ENCODE data around the gene SHROOM3.

SHROOM3 gene

DNA sequence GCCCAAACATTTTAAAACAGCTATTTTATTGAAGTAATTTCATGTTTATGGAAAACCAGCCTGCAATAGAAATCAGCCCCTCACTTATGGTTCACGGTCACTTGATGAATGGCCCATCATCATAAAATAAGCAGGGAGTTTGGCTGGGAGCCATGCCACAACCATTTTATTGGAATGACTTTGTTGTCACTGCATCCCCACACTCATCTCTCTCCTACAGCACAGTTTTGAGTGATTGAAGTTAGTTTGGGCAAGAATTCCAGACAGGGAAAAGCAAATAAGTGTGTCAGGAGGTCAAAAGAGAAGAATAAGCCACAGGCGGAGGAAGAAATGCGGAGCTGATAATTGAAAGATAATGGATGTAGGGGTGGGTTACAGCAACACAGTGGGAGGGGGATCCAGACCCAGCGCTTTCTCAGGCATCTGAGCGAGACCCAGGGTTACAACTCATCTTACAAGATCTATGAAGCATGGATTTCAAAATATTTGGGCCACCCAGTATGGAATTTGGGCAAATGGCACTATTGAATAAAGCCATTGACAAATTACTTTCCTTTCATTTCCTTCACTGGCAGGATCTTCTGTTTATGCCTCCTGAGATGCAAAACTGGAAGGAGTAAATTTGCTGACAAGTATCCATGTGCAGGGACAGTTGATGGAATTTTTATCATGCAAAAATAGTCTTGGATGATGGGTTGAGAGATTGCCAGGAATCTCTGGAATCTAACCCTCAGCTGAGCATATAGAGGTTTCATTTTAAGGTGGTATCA, 100.8 kb downstream of the SHROOM3 start:
- no peak for TF ChIP-seq POLR2AphosphoS5 (IDR thresholded peaks at IDR 0.05; ENCODE audit: low read depth, low read length)
- no peak for TF ChIP-seq TAF1 (IDR thresholded peaks at IDR 0.05; ENCODE audit: borderline replicate concordance, insufficient read depth, low read length)
- TF ChIP-seq FOXP2 (optimal IDR thresholded peaks at IDR 0.05; ENCODE audit: borderline replicate concordance, extremely low read depth, extremely low read length, insufficient read depth), result no peak
- no peak for TF ChIP-seq SIN3A (IDR thresholded peaks at IDR 0.05; ENCODE audit: borderline replicate concordance, insufficient read depth, low read length)
- TF ChIP-seq, protein P1, sequence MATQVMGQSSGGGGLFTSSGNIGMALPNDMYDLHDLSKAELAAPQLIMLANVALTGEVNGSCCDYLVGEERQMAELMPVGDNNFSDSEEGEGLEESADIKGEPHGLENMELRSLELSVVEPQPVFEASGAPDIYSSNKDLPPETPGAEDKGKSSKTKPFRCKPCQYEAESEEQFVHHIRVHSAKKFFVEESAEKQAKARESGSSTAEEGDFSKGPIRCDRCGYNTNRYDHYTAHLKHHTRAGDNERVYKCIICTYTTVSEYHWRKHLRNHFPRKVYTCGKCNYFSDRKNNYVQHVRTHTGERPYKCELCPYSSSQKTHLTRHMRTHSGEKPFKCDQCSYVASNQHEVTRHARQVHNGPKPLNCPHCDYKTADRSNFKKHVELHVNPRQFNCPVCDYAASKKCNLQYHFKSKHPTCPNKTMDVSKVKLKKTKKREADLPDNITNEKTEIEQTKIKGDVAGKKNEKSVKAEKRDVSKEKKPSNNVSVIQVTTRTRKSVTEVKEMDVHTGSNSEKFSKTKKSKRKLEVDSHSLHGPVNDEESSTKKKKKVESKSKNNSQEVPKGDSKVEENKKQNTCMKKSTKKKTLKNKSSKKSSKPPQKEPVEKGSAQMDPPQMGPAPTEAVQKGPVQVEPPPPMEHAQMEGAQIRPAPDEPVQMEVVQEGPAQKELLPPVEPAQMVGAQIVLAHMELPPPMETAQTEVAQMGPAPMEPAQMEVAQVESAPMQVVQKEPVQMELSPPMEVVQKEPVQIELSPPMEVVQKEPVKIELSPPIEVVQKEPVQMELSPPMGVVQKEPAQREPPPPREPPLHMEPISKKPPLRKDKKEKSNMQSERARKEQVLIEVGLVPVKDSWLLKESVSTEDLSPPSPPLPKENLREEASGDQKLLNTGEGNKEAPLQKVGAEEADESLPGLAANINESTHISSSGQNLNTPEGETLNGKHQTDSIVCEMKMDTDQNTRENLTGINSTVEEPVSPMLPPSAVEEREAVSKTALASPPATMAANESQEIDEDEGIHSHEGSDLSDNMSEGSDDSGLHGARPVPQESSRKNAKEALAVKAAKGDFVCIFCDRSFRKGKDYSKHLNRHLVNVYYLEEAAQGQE (IDR thresholded peaks at IDR 0.05; ENCODE audit: insufficient read depth in 1 of 2, low read depth in 2 of 2, low read length in 2 of 2), result no peak

DNA sequence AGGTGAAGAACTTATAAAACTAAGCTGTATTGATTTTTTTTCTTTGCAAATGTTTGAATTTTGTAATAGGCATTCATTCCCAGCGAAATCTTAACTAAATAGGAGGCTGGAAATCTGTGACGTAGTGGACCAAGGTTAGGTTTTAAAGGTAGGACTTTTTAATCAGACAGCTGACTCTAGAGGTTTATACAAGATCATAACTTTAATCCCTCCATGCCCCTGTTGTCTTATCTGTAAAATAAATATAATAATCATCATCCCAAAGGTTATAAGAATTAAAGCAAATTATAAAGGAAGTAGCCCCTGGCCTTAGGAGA, 101.3 kb downstream of the SHROOM3 start:
- no peak for TF ChIP-seq TAF1 (IDR thresholded peaks at IDR 0.05; ENCODE audit: borderline replicate concordance, insufficient read depth, low read length)

DNA sequence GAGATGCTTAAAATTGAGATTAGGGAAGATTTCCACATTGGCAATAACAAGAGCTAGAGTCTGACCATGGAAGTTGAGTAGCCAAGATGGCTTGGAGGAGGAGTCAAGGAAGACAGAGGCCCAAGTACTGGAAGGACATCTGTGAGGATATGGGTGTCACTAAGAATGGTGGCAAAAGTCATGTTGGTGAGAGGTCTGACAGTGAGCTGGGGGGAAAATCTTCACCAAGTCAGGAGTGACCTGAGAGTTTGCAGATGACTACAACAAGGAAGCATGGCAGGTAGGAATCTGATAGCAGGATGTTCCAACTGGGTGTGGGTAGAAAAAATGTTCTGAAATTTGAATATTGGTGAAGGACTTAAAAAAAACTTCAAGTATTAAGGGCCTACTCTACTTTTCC, 103.3 kb downstream of the SHROOM3 start:
- TF ChIP-seq, protein P1 (IDR thresholded peaks at IDR 0.05; ENCODE audit: insufficient read depth in 1 of 2, low read depth in 2 of 2, low read length in 2 of 2), result no peak
- no peak for TF ChIP-seq SIN3A (IDR thresholded peaks at IDR 0.05; ENCODE audit: borderline replicate concordance, insufficient read depth, low read length)
- no peak for TF ChIP-seq POLR2AphosphoS5 (IDR thresholded peaks at IDR 0.05; ENCODE audit: low read depth, low read length)
- TF ChIP-seq TAF1 (IDR thresholded peaks at IDR 0.05; ENCODE audit: borderline replicate concordance, insufficient read depth, low read length), result no peak
- TF ChIP-seq FOXP2 (optimal IDR thresholded peaks at IDR 0.05; ENCODE audit: borderline replicate concordance, extremely low read depth, extremely low read length, insufficient read depth), result no peak

DNA sequence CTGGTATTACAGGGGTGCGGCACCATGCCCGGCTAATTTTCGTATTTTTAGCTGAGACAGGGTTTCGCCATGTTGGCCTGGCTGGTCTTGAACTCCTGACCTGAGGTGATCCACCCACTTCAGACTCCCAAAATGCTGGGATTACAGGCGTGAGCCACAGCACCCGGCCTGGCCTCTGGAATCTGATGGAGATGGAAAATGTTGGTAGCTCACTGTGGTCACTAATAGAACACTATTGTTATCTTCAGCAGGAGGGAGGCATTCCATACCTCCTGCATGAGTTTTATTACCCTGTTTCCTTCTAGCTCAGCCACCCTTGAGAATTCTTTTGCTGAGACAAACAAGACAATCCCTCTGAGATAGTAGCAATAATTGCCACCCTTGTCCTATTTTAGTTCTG, 105.0 kb downstream of the SHROOM3 start:
- TF ChIP-seq POLR2AphosphoS5 (IDR thresholded peaks at IDR 0.05; ENCODE audit: low read depth, low read length) (no peak), TAF1 (IDR thresholded peaks at IDR 0.05; ENCODE audit: borderline replicate concordance, insufficient read depth, low read length) (no peak), SIN3A (IDR thresholded peaks at IDR 0.05; ENCODE audit: borderline replicate concordance, insufficient read depth, low read length) (no peak), FOXP2 (optimal IDR thresholded peaks at IDR 0.05; ENCODE audit: borderline replicate concordance, extremely low read depth, extremely low read length, insufficient read depth) (no peak)
- TF ChIP-seq, protein P1 (IDR thresholded peaks at IDR 0.05; ENCODE audit: insufficient read depth in 1 of 2, low read depth in 2 of 2, low read length in 2 of 2), result no peak

DNA sequence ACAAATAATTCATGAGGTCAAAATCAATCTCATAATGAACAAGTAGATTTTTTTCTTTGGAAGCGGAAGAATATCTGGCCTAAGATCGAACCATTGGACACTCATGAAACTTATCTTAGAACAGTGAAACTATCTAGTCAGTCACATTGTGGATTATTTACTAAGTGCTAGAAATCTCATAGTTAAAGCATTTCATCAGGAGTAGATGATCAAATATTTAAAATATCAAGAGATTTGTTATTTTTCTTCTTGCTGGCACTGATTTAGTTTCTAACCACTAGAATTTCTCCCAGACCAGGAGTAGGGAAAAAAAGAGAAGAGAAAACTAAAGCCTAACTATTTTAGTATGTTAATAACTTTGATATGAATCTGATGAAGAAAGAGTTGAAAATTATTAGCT, 105.5 kb downstream of the SHROOM3 start:
- TF ChIP-seq SIN3A (IDR thresholded peaks at IDR 0.05; ENCODE audit: borderline replicate concordance, insufficient read depth, low read length) (no peak), TAF1 (IDR thresholded peaks at IDR 0.05; ENCODE audit: borderline replicate concordance, insufficient read depth, low read length) (no peak), POLR2AphosphoS5 (IDR thresholded peaks at IDR 0.05; ENCODE audit: low read depth, low read length) (no peak), FOXP2 (optimal IDR thresholded peaks at IDR 0.05; ENCODE audit: borderline replicate concordance, extremely low read depth, extremely low read length, insufficient read depth) (no peak)
- TF ChIP-seq, protein P1 (IDR thresholded peaks at IDR 0.05; ENCODE audit: insufficient read depth in 1 of 2, low read depth in 2 of 2, low read length in 2 of 2), result no peak

Data from PFSK-1 (cell line).